Left hindlimb (tissue), 1 donor: Measurements from ENCODE around the gene DUSP8.
A peak's percentile ranks its signal among the peaks of the same experiment; 100 is the strongest.
"Not testable (repeated sequence)": the region's sequence is repeated elsewhere in the genome, so short reads cannot be mapped to it uniquely, and the experiment has no call there.

Source experiments
- DNase-seq: peaks from one replicate; pipeline ENCODE4 v3.0.0-alpha.2; 2018

The DUSP8 gene

DNA sequence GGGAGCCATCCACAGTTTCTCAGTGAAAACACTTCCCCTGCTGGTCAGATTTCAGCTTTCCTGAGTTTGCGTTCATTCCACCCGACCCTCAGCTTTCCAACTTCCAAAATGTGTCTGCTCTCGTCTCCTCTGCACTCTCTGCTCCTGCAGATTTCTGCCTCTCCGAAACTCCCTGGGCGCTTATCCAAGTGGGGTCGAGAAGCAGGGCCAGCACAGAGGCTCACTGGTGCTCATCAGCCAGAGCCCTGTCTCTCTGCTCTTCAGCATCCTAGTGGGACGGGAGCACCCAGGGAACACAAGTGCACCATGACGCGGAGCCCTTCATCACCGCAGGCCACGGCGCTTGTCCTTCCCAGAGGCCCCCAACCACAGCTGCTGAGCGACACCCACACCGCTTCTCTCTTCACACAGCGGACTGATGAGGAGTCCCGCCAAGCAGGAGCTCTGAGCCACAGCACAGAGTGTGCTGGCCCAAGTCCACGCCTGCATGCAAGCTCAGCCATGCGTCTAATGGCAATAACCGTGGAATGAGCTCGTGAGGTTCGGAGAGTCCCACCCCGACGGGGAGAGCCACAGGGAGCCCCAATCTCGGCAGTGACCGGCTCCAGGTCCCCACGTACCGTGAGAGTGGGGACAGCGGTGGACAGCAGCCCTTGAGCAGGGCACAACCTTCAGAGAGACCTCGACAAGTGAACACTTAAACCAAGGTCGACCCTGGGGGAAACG, 57.6 kb downstream of the DUSP8 start:
- no peak for DNase-seq

DNA sequence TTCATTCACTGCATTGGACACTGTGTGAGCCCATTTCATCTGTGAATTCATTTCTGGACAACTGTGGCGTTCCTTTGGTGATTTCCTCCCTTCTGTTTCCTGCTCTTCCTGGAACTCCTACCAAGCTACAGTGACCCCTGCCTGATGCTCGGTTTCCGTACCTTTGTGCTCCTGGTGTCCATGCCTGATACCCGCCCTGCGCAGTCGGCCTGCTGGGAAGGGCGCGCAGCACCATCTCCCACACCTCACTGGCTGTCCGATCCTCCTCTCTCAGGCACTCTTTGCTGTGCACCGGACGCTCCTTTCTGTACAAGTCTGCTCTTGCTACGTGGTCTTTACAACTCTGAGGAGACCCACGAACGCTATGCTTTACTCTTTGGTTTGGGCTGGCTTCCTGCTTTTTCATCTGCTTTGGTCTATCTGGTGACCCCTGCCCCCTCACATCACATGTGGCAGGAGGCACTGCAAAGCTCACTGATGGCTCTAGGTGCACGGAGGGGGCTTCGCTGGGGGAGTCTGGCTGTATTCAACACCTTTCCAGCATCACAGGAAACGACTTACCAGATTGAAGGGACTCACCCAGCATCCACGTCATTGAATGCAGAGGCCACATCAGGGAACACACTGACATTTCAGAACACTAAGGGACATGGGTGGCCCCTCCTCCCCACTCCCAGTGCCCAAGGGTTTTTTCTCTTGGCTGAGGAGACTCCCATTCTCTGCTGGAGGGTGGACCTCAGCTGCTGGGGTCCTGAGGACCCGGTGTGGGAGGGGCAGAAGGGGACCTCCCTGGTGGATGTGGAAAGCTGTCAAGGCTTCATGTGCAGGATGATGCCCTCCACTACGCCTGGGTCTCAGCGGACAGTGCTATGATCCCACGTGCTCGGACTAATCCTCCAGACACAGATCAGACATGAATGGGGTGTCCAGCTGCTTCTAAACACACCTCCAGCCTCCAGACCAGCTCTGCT, 58.5 kb downstream of the DUSP8 start:
- no peak for DNase-seq

DNA sequence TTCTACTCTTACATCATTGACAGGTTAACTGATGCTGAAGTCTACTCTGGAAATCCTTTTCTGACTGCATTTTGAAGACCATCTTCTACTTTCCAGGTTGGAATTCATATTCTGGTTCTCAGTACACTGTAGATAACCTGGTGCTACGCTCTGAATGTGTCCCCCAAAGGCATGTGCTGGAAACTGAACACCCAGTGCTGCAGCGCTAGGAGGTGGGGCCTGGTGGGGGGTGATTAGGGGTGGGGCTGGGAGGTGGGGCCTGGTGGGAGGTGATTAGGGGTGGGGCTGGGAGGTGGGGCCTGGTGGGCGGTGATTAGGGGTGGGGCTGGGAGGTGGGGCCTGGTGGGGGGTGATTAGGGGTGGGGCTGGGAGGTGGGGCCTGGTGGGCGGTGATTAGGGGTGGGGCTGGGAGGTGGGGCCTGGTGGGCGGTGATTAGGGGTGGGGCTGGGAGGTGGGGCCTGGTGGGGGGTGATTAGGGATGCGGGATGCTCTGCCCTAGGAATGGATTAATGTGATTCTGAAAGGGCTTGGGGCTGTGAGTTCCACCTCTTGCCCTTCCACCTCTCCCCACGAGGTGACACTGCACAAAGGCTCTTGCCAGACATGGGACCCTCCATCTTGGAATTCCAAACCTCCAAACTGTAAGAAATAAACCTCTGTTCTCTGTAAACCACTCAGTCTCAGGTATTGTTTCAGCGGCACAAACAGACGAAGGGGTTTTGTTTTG, 59.4 kb downstream of the DUSP8 start:
- not testable (repeated sequence) for DNase-seq

DNA sequence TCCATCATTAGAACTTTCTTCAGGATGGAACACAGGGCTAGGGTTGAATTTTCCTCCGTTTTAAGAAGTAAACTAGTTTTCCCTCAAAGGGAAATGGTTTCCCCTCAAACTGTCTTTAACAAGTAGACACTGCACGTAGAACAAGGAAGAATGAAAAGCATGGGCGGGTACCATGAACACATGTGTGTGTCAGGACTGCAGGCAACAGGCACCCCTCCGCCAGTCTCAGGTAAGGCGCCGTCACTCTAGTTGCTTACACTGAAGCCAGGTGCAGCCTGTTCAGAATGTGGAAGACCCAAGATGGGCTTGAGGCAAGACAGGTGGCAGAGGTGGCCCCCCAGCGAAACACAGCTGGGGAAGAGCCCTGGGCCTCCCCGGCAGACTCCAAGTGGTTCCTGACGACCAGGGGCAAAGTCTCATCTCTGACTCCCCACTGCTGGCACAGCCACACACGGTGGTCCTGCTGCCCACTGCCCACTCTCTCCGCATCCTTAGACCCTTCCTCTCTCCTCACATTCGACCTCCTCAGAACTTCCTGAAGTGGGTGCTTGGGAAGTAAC, 60.1 kb downstream of the DUSP8 start:
- DNase-seq, result no peak

DNA sequence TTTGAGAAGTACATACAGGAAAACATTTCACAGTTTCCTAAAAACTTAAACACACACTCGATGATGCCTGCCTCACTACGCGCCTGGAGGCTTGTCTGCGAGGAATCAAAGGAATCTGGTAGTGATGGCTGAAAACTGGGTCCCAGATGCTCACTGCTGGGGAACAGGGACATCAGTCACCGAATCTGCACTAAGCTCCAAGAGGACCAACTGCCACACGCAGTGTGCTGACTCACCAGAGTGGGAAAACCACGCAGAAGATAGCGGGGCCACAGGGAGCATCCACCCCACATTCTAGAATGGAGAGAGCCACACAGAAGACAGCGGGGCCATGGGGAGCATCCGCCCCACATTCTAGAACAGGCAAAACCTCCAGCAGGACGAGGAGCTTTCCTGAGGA, 61.1 kb downstream of the DUSP8 start:
- no peak for DNase-seq

DNA sequence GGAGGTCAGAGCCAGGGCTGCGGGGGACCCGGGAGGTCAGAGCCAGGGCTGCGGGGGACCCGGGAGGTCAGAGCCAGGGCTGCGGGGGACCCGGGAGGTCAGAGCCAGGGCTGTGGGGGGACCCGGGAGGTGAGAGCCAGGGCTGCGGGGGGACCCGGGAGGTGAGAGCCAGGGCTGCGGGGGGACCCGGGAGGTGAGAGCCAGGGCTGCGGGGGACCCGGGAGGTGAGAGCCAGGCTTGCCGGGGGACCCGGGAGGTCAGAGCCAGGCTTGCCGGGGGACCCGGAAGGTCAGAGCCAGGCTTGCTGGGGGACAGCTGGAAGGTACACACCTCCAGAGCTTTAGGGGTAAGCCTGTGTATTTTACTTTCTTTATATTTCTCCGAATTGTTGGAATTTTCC, 61.7 kb downstream of the DUSP8 start:
- DNase-seq, result not testable (repeated sequence)

DNA sequence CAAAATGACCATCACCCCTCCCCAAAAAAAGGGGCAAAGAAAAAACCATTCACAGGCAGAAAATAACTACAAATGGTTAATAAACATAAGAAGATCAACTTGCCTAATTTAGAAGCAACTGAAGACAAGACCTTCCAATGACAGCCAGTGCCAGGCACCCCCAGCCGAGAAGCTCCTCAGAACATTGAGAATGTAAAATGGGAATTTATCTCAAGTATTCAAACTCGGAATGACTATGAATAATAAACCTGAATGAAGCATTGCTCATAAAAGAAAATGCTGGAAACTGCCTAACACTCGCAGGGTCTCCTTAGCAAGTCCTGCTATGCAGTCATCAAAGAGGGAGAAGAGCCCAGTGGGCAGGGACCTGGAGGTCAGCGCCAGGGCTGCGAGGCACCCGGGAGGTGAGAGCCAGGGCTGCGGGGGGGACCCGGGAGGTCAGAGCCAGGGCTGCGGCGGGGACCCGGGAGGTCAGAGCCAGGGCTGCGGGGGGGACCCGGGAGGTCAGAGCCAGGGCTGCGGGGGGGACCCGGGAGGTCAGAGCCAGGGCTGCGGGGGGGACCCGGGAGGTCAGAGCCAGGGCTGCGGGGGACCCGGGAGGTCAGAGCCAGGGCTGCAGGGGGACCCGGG, 62.3 kb downstream of the DUSP8 start:
- no peak for DNase-seq

DNA sequence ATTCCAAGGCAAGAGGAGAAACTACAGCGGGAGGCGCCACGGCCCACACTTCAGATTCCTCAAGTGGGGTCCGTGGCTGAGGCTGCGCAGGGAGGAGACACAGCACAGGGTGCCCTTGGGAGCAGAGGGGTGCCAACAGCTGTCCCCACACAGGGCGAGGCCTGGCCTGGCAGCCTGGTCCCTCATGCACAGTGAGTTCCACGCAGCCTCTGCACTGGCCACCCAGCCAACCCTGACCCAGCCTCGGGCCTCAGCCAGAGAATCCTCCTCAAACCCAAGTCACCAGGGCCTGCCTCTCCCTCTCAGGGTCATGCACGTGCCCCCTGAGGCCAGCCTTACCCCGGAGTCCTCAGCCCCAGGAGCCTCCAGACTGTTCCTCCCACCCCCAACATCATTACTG, 63.1 kb downstream of the DUSP8 start:
- peak; percentile 22 for DNase-seq

DNA sequence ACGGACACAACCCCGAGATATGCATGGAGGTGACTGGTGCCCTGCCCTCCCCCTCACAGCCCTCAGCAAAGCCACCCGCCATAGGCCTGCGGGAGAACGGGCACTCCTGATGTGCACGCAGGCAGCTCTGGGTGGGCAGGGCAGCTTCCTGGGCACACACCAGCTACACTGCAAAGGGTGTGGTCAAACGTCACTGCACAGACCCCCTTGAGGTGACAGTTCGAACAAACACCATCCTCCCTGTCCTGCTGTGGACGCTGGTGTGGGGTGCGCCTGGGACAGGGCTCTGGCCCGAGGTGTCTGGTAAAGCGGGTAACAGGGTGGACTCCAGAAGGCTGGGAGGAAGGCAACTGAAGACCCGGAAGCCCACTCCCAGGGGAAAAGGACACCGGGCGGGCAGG, 63.6 kb downstream of the DUSP8 start:
- DNase-seq, result peak; percentile 26

DNA sequence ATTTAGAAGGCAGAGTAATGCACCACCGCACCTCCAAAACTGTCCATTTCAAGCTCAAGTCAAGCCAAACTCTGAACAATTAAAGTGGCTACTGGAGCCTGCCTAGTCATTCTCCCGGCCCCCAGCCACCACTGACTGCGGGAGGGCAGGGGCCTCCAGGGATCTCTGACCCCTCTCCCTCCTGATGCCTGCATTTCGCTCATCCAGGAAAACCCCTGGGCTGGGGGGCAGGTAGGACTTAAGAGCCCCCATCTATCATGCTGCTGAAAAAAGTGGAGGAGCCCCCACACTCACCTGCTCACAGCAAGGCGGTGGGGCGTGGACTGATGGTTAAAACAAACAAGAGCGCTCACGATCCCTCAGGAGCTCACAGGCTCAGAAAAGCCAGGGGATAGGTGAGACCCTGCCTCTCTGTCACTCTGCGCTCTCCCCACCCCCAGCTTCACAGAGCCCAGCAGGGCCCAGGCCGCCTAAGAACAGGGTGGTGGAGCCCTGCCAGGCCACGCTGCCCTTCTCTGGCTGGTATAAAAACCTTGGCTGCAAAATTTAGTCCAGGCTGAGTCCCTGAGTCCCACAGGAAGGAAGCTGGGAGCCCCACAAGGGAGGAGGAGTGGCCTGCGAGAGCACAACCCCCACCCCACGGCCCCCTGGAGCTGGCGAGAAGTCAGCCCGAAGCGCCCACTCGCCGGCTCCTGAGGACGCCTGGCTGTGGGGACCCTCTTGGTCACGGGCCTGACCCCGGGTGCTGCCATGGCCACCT, 64.5 kb downstream of the DUSP8 start:
- DNase-seq, result peak; percentile 35

DNA sequence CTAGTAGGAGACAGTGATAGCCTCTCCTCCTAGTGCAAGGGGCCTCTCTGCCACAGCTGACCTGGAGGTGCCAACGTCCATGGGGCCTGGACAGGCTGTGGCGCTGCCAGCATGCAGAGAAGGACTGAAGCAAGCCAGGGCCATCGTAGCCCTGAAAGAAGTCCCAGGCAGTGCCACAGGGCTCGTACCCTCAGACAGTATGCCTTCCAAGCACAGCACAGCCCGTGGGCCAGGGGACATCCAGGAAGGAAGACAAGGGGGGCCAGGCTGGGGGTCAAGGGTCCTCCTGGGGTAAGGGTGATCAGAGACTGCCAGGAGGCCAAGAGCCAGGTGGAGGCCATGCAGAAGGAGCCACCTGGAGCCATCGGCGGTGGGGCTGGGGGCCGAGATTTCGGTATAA, 65.1 kb downstream of the DUSP8 start:
- no peak for DNase-seq

DNA sequence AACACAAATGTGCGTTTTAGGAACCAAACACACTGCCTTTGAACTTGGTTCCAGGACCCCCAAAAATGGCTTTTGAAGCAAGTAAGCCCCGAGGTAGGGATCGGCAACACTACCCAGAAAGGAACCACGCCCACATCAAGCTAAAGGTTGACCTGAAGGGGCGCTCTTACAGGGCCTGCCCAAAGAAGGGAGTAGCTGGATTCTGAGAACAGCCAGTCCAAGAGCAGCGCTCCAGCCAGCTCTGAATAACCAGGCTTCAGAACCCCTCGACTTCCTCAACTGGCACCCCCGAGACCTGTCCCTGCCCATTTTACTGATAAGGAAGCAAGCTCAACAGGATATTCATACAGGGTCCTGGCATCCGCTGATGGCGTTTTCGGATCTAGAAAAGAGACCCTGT, 66.6 kb downstream of the DUSP8 start:
- DNase-seq, result no peak

DNA sequence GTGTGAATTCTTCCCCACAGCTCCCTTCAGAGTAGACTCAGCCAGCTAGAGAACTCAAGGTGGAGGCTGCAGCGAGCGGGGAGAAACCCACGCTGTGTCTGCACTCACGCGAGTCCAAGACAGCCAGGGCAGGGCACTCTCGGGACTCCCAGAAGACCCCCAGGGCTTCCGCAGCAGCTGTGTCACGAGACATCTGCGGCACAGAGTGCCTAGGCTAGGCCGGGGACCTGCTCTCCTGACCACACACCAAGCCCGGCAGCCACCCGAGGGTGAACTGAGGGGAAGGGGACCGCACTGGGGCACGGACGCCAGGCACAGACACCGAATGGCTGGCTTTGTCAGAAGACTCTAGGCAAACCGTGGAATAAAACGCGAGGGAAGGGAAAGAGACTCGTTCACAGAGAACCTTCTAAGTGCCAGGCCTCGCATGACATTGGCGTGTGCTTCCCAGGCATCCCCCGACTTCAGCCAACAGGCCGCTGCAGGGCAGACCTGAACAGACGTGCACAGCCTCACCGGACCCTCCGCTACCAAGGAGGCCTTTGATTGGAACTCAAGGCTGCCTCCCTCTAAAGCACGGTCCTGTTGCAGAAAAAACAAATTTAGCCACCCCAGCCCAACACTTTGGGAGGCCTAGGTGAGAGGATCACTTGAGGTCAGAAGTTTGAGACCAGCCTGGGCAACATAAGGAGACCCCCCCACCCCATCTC, 67.3 kb downstream of the DUSP8 start:
- peak; percentile 11 for DNase-seq

DNA sequence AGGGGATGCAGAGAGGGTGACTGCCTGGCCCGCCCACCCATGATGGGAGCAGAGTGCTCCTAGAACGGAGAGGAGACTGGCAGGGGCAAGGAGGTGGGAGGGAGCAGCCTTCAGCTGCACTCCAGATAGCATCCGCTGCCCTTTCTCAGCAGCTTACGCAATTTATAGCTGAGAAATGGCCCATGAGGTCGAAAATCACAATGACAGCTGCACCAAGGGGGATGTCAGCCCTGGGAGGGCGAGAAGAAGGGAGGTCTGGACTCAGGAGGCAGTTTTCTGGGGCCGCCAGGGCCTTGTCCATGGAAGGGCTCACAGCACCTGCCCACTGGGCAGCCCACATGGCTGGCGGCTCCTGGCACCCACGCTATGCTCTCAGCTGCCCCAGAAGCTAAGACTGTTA, 67.9 kb downstream of the DUSP8 start:
- no peak for DNase-seq
